HG02763 (cell line): ENCODE measurements around the gene CRISPLD2.

ENCODE experiments used
- ATAC-seq: cut with Tn5 transposase; IDR thresholded peaks from one replicate; pipeline ENCODE4 v1.9.1; 2021; ENCODE audit warnings: mild to moderate bottlenecking, moderate library complexity; ENCODE audit not compliant: unreplicated experiment

Gene CRISPLD2

GRCh38 chr16:84948851-84949610 is 129.2 kb downstream of the CRISPLD2 start:
- ATAC-seq: no peak

- ATAC-seq: no peak
Measured at GRCh38 chr16:84949772-84950436, 130.1 kb downstream of the CRISPLD2 start.

- no peak for ATAC-seq
Measured at GRCh38 chr16:84950906-84951305, 131.1 kb downstream of the CRISPLD2 start.

GRCh38 chr16:84952335-84953189 is 132.8 kb downstream of the CRISPLD2 start:
- no peak for ATAC-seq

- ATAC-seq: no peak
Measured at GRCh38 chr16:84953190-84953746, 133.5 kb downstream of the CRISPLD2 start.

- no peak for ATAC-seq
Measured at GRCh38 chr16:84955427-84955826, 135.6 kb downstream of the CRISPLD2 start.

- ATAC-seq: no peak
Measured at GRCh38 chr16:84957192-84957591, 137.4 kb downstream of the CRISPLD2 start.

GRCh38 chr16:84957792-84958191 is 138.0 kb downstream of the CRISPLD2 start:
- no peak for ATAC-seq
